ENCODE measurements around the gene ARFGEF2. TPM values are rescaled to one million over a fixed set of nuclear protein-coding genes. Genes with fewer than 3 reads are reported as not detected.
"Not testable (repeated sequence)": the region's sequence is repeated elsewhere in the genome, so short reads cannot be mapped to it uniquely, and the experiment has no call there.

ARFGEF2 gene
- total RNA-seq, 6 donors from 2014 or later: 22.4 to 94.3 (median 32.2) TPM

DNA sequence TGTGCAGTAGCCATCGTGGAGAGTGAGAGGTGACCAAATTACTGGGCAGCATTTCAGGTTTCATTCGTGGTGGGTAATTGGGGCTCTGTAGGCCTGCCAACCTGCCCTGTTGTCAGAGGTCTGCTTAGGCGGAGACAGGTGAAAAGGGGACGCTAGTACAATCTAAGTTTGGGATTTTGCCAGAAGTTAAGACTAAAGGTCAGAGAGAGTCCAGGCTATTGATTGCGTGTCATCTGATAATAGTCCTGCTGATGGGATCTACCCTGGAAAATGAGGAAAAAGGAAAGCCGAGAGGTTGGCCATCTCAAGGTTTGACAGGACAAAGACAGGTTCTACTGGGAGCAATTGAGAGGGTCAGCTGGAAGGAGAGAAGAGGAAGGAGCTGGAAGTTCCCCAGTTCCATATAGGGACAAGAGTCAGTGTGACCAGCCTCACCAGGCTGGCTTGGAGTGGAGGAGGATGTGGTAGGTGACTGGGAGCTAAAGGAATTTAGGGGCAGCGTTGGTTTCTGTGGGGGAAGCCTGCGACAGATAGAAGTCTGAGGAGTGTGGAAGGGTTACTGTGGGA lies 10.9 kb downstream of the ARFGEF2 start:
- ATAC-seq (ENCODE audit: low FRiP score in 2 of 2) (no peak), DNase-seq (no peak)
- no peaks in the 10 kb centered on the region for H3K27me3 ChIP-seq
- no peaks in the 10 kb centered on the region for H3K36me3 ChIP-seq
- peaks cover 7 to 40% (median 31%) of the 10 kb centered on the region in 4 donors for H3K4me1 ChIP-seq
- no peaks in the 10 kb centered on the region for H3K9me3 ChIP-seq
- WGBS, 2 donors: 85 to 90% methylated on average over 8 of the region's 8 CpGs
- no peak overlapping the region for H3K4me3 ChIP-seq
- TF ChIP-seq POLR2A (IDR thresholded peaks at IDR 0.05) (no peak), POLR2AphosphoS5 (IDR thresholded peaks at IDR 0.05) (no peak), EP300 (IDR thresholded peaks at IDR 0.05) (no peak)
- TF ChIP-seq, protein P1, sequence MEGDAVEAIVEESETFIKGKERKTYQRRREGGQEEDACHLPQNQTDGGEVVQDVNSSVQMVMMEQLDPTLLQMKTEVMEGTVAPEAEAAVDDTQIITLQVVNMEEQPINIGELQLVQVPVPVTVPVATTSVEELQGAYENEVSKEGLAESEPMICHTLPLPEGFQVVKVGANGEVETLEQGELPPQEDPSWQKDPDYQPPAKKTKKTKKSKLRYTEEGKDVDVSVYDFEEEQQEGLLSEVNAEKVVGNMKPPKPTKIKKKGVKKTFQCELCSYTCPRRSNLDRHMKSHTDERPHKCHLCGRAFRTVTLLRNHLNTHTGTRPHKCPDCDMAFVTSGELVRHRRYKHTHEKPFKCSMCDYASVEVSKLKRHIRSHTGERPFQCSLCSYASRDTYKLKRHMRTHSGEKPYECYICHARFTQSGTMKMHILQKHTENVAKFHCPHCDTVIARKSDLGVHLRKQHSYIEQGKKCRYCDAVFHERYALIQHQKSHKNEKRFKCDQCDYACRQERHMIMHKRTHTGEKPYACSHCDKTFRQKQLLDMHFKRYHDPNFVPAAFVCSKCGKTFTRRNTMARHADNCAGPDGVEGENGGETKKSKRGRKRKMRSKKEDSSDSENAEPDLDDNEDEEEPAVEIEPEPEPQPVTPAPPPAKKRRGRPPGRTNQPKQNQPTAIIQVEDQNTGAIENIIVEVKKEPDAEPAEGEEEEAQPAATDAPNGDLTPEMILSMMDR (IDR thresholded peaks at IDR 0.05): no peak
- H3K27ac ChIP-seq: no peak overlapping the region

DNA sequence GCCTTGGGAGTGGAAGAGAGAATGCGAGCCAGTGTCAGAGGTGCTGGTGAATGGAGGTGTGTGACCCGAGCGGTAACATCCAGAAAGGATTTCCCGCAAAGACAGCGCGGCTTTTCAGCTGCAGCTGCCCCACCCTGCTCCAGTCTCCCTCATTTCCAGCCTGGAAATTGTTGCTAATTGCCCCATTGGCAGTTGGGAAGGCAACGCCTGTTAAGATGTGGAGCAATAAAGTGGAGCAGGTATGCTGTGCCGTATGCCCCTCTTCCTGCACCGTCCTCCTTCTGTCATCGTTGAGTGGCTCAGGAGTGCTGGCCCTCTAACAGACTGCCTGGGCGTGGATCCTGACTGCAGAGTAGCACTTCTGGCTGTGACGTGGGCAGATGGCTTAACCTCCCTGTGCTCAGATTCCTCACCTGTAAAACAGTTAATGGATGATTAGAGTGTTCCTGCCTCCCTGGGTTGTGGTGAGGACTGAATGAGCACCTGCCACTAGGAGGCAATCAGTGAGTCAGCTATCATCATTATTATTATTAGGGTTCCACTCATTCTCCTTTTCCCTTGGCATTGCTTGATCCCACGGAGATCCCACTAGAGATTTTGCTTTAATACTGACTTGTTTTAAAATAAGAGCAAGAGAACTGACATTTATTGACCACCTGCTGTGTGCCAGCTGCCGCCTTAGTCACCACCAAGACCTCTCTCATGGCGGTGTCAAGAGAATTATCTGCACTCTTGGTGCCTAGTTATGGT lies 11.7 kb downstream of the ARFGEF2 start:
- peak in 1 of 2 donors; percentile 87 for DNase-seq
- no peaks in the 10 kb centered on the region for H3K36me3 ChIP-seq
- H3K4me1 ChIP-seq: peaks cover 7 to 39% (median 31%) of the 10 kb centered on the region in 4 donors
- H3K9me3 ChIP-seq: no peaks in the 10 kb centered on the region
- no peak overlapping the region for H3K27ac ChIP-seq
- no peaks in the 10 kb centered on the region for H3K27me3 ChIP-seq
- no peak overlapping the region for H3K4me3 ChIP-seq
- ATAC-seq (ENCODE audit: low FRiP score in 2 of 2): peak; percentile 56 to 86
- peak in 1 of 2 donors; percentile 41 for TF ChIP-seq POLR2AphosphoS5 (IDR thresholded peaks at IDR 0.05)
- peak in 1 of 4 donors; percentile 42 for TF ChIP-seq EP300 (IDR thresholded peaks at IDR 0.05)
- TF ChIP-seq POLR2A (IDR thresholded peaks at IDR 0.05): no peak
- TF ChIP-seq, protein P1 (IDR thresholded peaks at IDR 0.05): no peak
- 81 to 87% methylated on average over 15 of the region's 15 CpGs for WGBS, 2 donors

GRCh38 chr20:48934273-48934877 lies 12.9 kb downstream of the ARFGEF2 start:
- H3K27ac ChIP-seq; H3K27me3 ChIP-seq; H3K9me3 ChIP-seq; H3K36me3 ChIP-seq; ATAC-seq (ENCODE audit: low FRiP score in 2 of 2); DNase-seq; H3K4me3 ChIP-seq: not testable (repeated sequence)
- peaks cover 7 to 32% (median 22%) of the 10 kb centered on the region in 4 donors for H3K4me1 ChIP-seq
- WGBS, 2 donors: 92 to 96% methylated on average over 5 of the region's 5 CpGs

- WGBS, 2 donors: 50 to 65% methylated on average over 6 of the region's 7 CpGs
- not testable (repeated sequence) for H3K9me3 ChIP-seq; ATAC-seq (ENCODE audit: low FRiP score in 2 of 2); H3K36me3 ChIP-seq; H3K4me3 ChIP-seq; H3K27me3 ChIP-seq; DNase-seq; H3K27ac ChIP-seq
- peaks cover 7 to 32% (median 17%) of the 10 kb centered on the region in 4 donors for H3K4me1 ChIP-seq
Observed at GRCh38 chr20:48934966-48935365, 13.5 kb downstream of the ARFGEF2 start.

GRCh38 chr20:48936178-48936577 lies 14.7 kb downstream of the ARFGEF2 start:
- not testable (repeated sequence) for ATAC-seq (ENCODE audit: low FRiP score in 2 of 2); H3K4me3 ChIP-seq; H3K9me3 ChIP-seq; H3K27me3 ChIP-seq; H3K27ac ChIP-seq; H3K36me3 ChIP-seq
- peak in 1 of 2 donors; percentile 38 for DNase-seq
- H3K4me1 ChIP-seq: peaks cover 7 to 23% (median 17%) of the 10 kb centered on the region in 4 donors
- WGBS, 2 donors: 89 to 98% methylated on average over 7 to 11 of the region's 30 CpGs

GRCh38 chr20:48937674-48938073 lies 16.2 kb downstream of the ARFGEF2 start:
- ATAC-seq (ENCODE audit: low FRiP score in 2 of 2) (no peak), DNase-seq (no peak)
- H3K9me3 ChIP-seq: no peaks in the 10 kb centered on the region
- peaks cover 0 to 12% (median 5%) of the 10 kb centered on the region in 4 donors for H3K36me3 ChIP-seq
- TF ChIP-seq POLR2A (IDR thresholded peaks at IDR 0.05) (no peak), EP300 (IDR thresholded peaks at IDR 0.05) (no peak), POLR2AphosphoS5 (IDR thresholded peaks at IDR 0.05) (no peak)
- TF ChIP-seq, protein P1 (IDR thresholded peaks at IDR 0.05): no peak
- H3K4me1 ChIP-seq: peaks cover 6 to 14% (median 10%) of the 10 kb centered on the region in 4 donors
- 87 to 92% methylated on average over 5 of the region's 5 CpGs for WGBS, 2 donors
- no peak overlapping the region for H3K4me3 ChIP-seq
- no peak overlapping the region for H3K27ac ChIP-seq
- H3K27me3 ChIP-seq: no peaks in the 10 kb centered on the region
